T-helper 2 cell treated with Interferon-gamma antibody and Interleukin-4, amounts not matched to agents 5 μg/mL and 100 μg/mL, for 36 hours (primary cell): Measurements from ENCODE around the gene DHRS2.

Experiments
- DNase-seq: peaks from one replicate; pipeline ENCODE4 v3.0.0; 2021; ENCODE audit warnings: low spot score
- H3K27ac Mint-ChIP-seq: one replicate; pipeline ENCODE4 v1.8.0; 2021; ENCODE audit warnings: mild to moderate bottlenecking, mixed read lengths
- H3K27me3 Mint-ChIP-seq: one replicate; pipeline ENCODE4 v1.8.0; 2021; ENCODE audit warnings: low read depth, mixed read lengths
- H3K36me3 Mint-ChIP-seq: one replicate; pipeline ENCODE4 v1.8.0; 2021; ENCODE audit warnings: low read depth, mixed read lengths
- H3K4me1 Mint-ChIP-seq: one replicate; pipeline ENCODE4 v1.8.0; 2021; ENCODE audit warnings: low read depth, mixed read lengths
- H3K4me3 Mint-ChIP-seq: one replicate; pipeline ENCODE4 v1.8.0; 2022; ENCODE audit warnings: mild to moderate bottlenecking, moderate library complexity, mixed read lengths
- H3K9me3 Mint-ChIP-seq: one replicate; pipeline ENCODE4 v1.8.0; 2021; ENCODE audit warnings: mixed read lengths

Gene DHRS2

GRCh38 chr14:23620177-23620702 is 15.9 kb upstream of the DHRS2 start:
- Mint-ChIP-seq H3K4me3 (no peak overlapping the region), H3K9me3 (peaks cover 16% of the 10 kb centered on the region), H3K27ac (no peak overlapping the region), H3K27me3 (peaks cover 4% of the 10 kb centered on the region), H3K4me1 (no peaks in the 10 kb centered on the region), H3K36me3 (no peaks in the 10 kb centered on the region)
- no peak for DNase-seq

GRCh38 chr14:23621204-23621931 is 14.8 kb upstream of the DHRS2 start:
- Mint-ChIP-seq H3K9me3 (peaks cover 23% of the 10 kb centered on the region), H3K4me3 (no peak overlapping the region), H3K27ac (no peak overlapping the region), H3K36me3 (no peaks in the 10 kb centered on the region), H3K27me3 (peaks cover 4% of the 10 kb centered on the region), H3K4me1 (no peaks in the 10 kb centered on the region)
- DNase-seq: no peak

DNA sequence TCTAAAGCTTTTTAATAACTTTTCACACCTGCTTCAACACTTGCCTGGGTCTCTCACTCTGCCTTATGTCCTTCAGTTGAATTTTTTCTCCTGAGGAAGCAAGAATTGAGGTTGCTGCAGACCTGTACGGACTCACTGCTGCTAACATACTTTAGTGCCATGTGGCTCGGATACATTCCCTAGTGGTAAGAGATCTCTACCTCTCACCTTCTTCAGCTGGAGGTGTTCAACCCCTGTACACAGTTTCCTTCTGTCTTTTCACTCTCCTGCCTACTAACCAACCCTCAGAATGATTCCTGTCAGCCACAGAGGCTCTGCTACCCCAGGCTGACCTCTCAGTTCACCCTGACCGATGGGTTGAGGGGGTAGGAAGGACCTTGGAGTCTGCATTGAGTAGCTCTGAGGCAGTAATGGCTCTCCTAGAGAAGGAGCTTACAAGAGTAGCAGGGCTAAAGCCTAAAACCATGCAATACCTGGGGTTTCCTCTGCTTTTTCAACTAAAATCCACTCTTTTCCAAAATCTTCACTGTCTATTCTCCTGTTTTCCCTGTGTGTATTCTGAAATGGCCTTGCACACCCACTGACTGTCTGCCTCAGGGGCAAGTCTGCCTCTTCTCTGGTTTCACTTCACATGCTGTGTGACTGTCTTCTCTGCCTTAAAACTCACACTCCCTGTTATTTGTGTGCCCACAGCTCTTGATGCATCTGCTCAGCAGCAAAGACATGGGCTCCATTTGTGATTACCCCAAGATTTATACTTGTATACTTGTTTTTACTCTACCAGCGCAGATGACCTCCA is 14.0 kb upstream of the DHRS2 start:
- Mint-ChIP-seq H3K36me3 (no peaks in the 10 kb centered on the region), H3K4me3 (no peak overlapping the region), H3K9me3 (peaks cover 29% of the 10 kb centered on the region), H3K4me1 (no peaks in the 10 kb centered on the region), H3K27ac (no peak overlapping the region), H3K27me3 (peaks cover 4% of the 10 kb centered on the region)
- DNase-seq: no peak

DNA sequence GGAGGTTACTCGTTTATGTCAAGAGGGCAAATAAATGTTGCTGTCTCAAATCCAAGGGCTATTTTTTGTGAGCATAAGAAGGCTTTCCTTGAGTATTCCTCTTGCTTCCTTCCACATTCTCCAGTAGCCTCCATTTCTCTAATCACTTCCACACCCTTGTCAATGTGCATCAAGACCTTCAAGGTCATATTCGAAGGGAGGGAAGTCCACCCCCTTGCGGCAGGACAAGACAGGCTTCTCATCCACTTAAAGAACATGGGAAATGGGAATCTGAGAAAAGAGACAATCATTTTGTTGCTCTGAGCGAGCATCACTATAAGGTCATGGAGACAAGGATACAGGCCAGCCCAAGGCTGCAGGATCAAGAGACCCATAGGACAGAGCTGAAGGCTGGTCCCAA is 13.2 kb upstream of the DHRS2 start:
- DNase-seq: no peak
- Mint-ChIP-seq H3K4me3 (no peak overlapping the region), H3K9me3 (peaks cover 29% of the 10 kb centered on the region), H3K27ac (no peak overlapping the region), H3K4me1 (no peaks in the 10 kb centered on the region), H3K27me3 (peaks cover 6% of the 10 kb centered on the region), H3K36me3 (no peaks in the 10 kb centered on the region)

GRCh38 chr14:23623962-23624361 is 12.2 kb upstream of the DHRS2 start:
- no peak for DNase-seq
- Mint-ChIP-seq H3K9me3 (peaks cover 29% of the 10 kb centered on the region), H3K27me3 (peaks cover 6% of the 10 kb centered on the region), H3K4me3 (no peak overlapping the region), H3K27ac (no peak overlapping the region), H3K36me3 (no peaks in the 10 kb centered on the region), H3K4me1 (no peaks in the 10 kb centered on the region)

GRCh38 chr14:23624830-23625404 is 11.2 kb upstream of the DHRS2 start:
- Mint-ChIP-seq H3K4me3 (no peak overlapping the region), H3K27ac (no peak overlapping the region)

GRCh38 chr14:23626946-23627345 is 9.2 kb upstream of the DHRS2 start:
- Mint-ChIP-seq H3K36me3 (no peaks in the 10 kb centered on the region), H3K4me3 (no peak overlapping the region), H3K4me1 (peaks cover 7% of the 10 kb centered on the region), H3K27ac (no peak overlapping the region), H3K9me3 (peaks cover 29% of the 10 kb centered on the region), H3K27me3 (peaks cover 4% of the 10 kb centered on the region)
- DNase-seq: no peak

More at GRCh38 chr14:23624830-23625404, 11.2 kb upstream of the DHRS2 start:
- Mint-ChIP-seq H3K4me1 (no peaks in the 10 kb centered on the region), H3K9me3 (peaks cover 29% of the 10 kb centered on the region), H3K27me3 (peaks cover 6% of the 10 kb centered on the region), H3K36me3 (no peaks in the 10 kb centered on the region)
- no peak for DNase-seq

DNA sequence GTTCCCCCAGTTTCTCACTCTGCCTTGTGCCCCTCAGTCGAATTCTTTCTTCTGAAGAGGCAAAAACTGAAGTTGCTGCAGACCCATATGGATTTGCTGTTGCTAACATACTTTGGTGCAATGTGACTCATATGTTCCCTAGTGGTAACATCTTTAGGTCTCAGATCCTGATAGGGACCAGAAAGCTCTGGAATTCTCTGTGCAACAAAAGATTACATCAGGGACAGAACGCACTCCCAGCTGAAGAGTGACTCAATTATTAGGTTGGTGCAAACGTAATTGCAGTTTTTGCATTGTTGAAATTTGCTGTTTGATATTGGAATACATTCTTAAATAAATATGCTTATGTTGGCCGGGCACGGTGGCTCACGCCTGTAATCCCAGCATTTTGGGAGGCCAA is 8.2 kb upstream of the DHRS2 start:
- no peaks in the 10 kb centered on the region for H3K36me3 Mint-ChIP-seq
- peaks cover 2% of the 10 kb centered on the region for H3K27me3 Mint-ChIP-seq
- H3K27ac Mint-ChIP-seq: no peak overlapping the region
- no peak overlapping the region for H3K4me3 Mint-ChIP-seq
- no peak for DNase-seq
- H3K9me3 Mint-ChIP-seq: peaks cover 27% of the 10 kb centered on the region
- H3K4me1 Mint-ChIP-seq: peaks cover 11% of the 10 kb centered on the region

DNA sequence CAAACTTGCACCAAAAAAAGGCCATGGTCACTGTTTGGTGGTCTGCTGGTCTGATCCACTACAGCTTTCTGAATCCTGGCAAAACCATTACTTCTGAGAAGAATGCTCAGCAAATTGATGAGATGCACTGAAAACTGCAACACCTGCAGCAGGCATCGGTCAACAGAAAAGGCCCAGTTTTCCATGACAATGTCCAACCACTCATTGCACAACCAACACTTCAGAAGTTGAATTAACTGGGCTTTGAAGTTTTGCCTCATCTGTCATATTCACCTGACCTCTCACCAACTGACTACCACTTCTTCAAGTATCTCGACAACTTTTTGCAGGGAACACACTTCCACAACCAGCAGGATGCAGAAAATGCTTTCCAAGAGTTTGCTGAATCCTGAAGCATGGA is 7.0 kb upstream of the DHRS2 start:
- DNase-seq: no peak
- H3K4me3 Mint-ChIP-seq: no peak overlapping the region
- H3K36me3 Mint-ChIP-seq: no peaks in the 10 kb centered on the region
- H3K4me1 Mint-ChIP-seq: peaks cover 11% of the 10 kb centered on the region
- H3K27ac Mint-ChIP-seq: no peak overlapping the region
- H3K27me3 Mint-ChIP-seq: peaks cover 2% of the 10 kb centered on the region
- H3K9me3 Mint-ChIP-seq: peaks cover 23% of the 10 kb centered on the region

GRCh38 chr14:23629832-23630396 is 6.2 kb upstream of the DHRS2 start:
- Mint-ChIP-seq H3K4me3 (no peak overlapping the region), H3K27ac (no peak overlapping the region), H3K27me3 (peaks cover 2% of the 10 kb centered on the region), H3K9me3 (peaks cover 16% of the 10 kb centered on the region), H3K36me3 (no peaks in the 10 kb centered on the region), H3K4me1 (peaks cover 11% of the 10 kb centered on the region)
- no peak for DNase-seq

- no peaks in the 10 kb centered on the region for H3K36me3 Mint-ChIP-seq
- H3K9me3 Mint-ChIP-seq: peaks cover 10% of the 10 kb centered on the region
- H3K4me1 Mint-ChIP-seq: peaks cover 11% of the 10 kb centered on the region
- H3K27me3 Mint-ChIP-seq: peaks cover 2% of the 10 kb centered on the region
- DNase-seq: no peak
- no peak overlapping the region for H3K27ac Mint-ChIP-seq
- H3K4me3 Mint-ChIP-seq: no peak overlapping the region
These were observed 5.5 kb upstream of the DHRS2 start for GRCh38 chr14:23630687-23631086.

DNA sequence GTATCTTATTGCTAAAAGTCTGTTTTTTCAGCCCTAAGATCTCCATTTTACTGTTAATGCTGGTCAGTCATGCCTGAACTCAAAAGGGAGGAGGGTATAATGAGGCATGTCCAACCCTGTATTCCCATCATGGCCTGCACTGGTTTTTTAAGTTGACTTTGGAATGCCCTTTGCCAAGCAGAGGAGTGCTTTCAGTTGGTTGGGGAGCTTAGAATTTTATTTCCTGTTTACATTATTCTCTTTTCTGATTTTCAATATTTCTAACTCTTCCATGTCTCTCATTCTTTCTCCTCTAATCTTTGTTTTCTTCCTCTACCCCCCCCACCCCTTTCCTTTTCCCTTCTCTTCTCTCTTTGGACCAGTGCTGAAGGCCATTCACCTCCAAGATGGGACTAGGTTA is 4.9 kb upstream of the DHRS2 start:
- H3K27ac Mint-ChIP-seq: no peak overlapping the region
- peaks cover 2% of the 10 kb centered on the region for H3K27me3 Mint-ChIP-seq
- no peak overlapping the region for H3K4me3 Mint-ChIP-seq
- H3K9me3 Mint-ChIP-seq: peaks cover 6% of the 10 kb centered on the region
- no peaks in the 10 kb centered on the region for H3K36me3 Mint-ChIP-seq
- peaks cover 11% of the 10 kb centered on the region for H3K4me1 Mint-ChIP-seq
- no peak for DNase-seq

DNA sequence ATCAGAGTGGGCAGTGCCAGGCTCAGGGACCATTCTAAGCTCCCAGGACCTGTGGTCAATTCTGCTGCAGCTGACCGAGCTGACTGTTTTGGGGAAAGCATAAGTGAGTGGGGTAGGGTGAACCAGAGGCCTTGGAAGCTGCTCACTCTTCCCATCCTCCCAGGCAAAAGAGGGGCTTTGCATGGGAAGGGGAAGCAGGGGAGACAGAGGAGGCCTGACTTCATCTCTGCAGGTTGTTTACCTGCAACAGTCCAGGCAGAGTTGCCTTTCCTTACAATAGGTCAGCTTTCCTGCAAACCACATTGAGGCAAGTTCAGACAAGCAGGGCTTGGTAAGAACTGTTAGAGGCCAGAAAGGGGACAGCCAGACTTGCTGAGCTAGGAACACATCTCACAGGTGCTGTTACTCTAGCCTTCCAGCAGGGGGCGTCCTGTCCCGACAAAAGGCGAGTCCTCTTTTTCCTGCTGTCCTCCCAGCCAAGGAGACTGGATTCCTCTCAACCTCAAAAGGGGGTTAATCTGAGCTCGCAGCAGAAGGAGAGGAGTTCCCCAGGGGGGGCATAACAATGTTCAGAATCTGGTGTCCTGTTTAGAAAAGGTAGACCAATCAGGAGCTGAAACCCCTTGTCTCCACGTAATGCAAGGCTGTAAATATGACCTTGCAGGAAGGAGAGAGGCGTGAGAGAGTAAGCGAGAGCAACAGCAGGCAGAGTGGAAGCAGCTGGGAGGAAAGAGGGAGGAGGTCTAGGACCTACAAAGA is 4.3 kb upstream of the DHRS2 start:
- no peaks in the 10 kb centered on the region for H3K36me3 Mint-ChIP-seq
- H3K9me3 Mint-ChIP-seq: peaks cover under 1% of the 10 kb centered on the region
- H3K4me3 Mint-ChIP-seq: peak overlapping the region; percentile 60
- DNase-seq: peak; percentile 58
- peaks cover 11% of the 10 kb centered on the region for H3K4me1 Mint-ChIP-seq
- no peak overlapping the region for H3K27ac Mint-ChIP-seq
- peaks cover 2% of the 10 kb centered on the region for H3K27me3 Mint-ChIP-seq
